Mucosa of descending colon (tissue), 3 donors: ENCODE results near the gene MUS81. TPM values are rescaled to one million over a fixed set of nuclear protein-coding genes. Genes with fewer than 3 reads are reported as not detected.

Experiments used
- ATAC-seq: fragments of 200-7000 bp; cut with Tn5 transposase; one replicate; pipeline ENCODE4 v1.9.1; 2020; ENCODE audit warnings: mild to moderate bottlenecking, moderate library complexity
- DNase-seq, 3 donors: peaks; one replicate each; pipeline ENCODE4 v3.0.0-alpha.2; 2020
- H3K36me3 ChIP-seq: fragments of 200-600 bp; one replicate; pipeline ENCODE4 v1.8.0; 2021; ENCODE audit warnings: low read depth, mild to moderate bottlenecking
- H3K4me1 ChIP-seq: fragments of 200-600 bp; one replicate; pipeline ENCODE4 v1.8.0; 2021; ENCODE audit warnings: low read depth, mild to moderate bottlenecking
- H3K4me3 ChIP-seq: fragments of 200-600 bp; one replicate; pipeline ENCODE4 v1.8.0; 2021; ENCODE audit warnings: mild to moderate bottlenecking
- H3K9me3 ChIP-seq: fragments of 200-600 bp; one replicate; pipeline ENCODE4 v1.8.0; 2021; ENCODE audit warnings: mild to moderate bottlenecking
- CTCF ChIP-seq: fragments of 200-600 bp; IDR thresholded peaks from one replicate; pipeline ENCODE4 v1.8.0; 2022; ENCODE audit warnings: antibody characterized with exemption, mild to moderate bottlenecking
- intact Hi-C, 2 donors: fragments of 100-400 bp; cut with DNase I in 1 of 2; cut with micrococcal nuclease in 1 of 2; formaldehyde crosslinking; loops; one replicate each; pipeline versions ENCODE4 v1.11.0 to v1.11.1; 2022; cut with DNase I, micrococcal nuclease
- total RNA-seq, 3 donors: library from RNA; stranded (reverse); fragmentation: NEBNext Ultra II Directional in 2 of 3; extraction: Animal tissue kit (Norgen Biotek cat#: 25700) in 2 of 3; gene quantifications; one replicate each; pipeline versions ENCODE4 v1.2.1 to v1.2.4, GENCODE V29; 2021 to 2023
- donor health status: DM: no; HTN: no; CAD: no; lungs with moderate emphysema.
- donor health status: DM: no; HTN: no; CAD: no.
- donor health status: DM: no; HTN: yes; CAD: no.

MUS81 gene
- total RNA-seq, 3 donors from 2014 or later, result 48.0 to 81.8 (median 58.7) TPM

GRCh38 chr11:65872586-65873317 is 12.5 kb downstream of the MUS81 start, which contains the start of gene EFEMP2:
Gene EFEMP2, minus strand, starts transcription at chr11:65872800. Its CDS starts 446 bp downstream, at chr11:65872354.
- Histone ChIP-seq H3K4me1 (peaks cover 10% of the 10 kb centered on the region), H3K36me3 (peaks cover 4% of the 10 kb centered on the region), H3K9me3 (no peaks in the 10 kb centered on the region), H3K4me3 (no peak within 1 kb of the TSS)
- ATAC-seq (peak; percentile 2), DNase-seq (peak in 2 of 3 donors; percentile 61 to 69)
- intact Hi-C loops, result no loop called here
- no peak for TF ChIP-seq CTCF

- intact Hi-C loops, result no loop called here
- Histone ChIP-seq H3K4me1 (peaks cover 10% of the 10 kb centered on the region), H3K36me3 (peaks cover 4% of the 10 kb centered on the region), H3K4me3 (no peak overlapping the region), H3K9me3 (no peaks in the 10 kb centered on the region)
- ATAC-seq, result peak; percentile 98
- TF ChIP-seq CTCF, result no peak
- DNase-seq, result peak; percentile 97 to 99 (median 98)
Observed at GRCh38 chr11:65873318-65874156, 13.3 kb downstream of the MUS81 start.

GRCh38 chr11:65879617-65880016 is 19.4 kb downstream of the MUS81 start, which contains the start of gene CTSW:
Gene CTSW, plus strand, starts transcription at chr11:65879837. Its CDS starts 18 bp downstream, at chr11:65879855.
- H3K36me3 ChIP-seq, result no peaks in the 10 kb centered on the region
- no peak for TF ChIP-seq CTCF
- H3K9me3 ChIP-seq, result no peaks in the 10 kb centered on the region
- peak in 1 of 3 donors; percentile 51 for DNase-seq
- peak; percentile 38 for ATAC-seq
- H3K4me3 ChIP-seq, result no peak within 1 kb of the TSS
- no peaks in the 10 kb centered on the region for H3K4me1 ChIP-seq
- intact Hi-C loops, result loop anchor here (10.0 kb wide), 1 partner anchor 105 kb away; no protein-coding TSS in a partner anchor

- H3K4me3 ChIP-seq, result no peak overlapping the region
- peaks cover 2% of the 10 kb centered on the region for H3K4me1 ChIP-seq
- DNase-seq, result no peak
Observed at GRCh38 chr11:65880027-65880426, 19.8 kb downstream of the MUS81 start.

More at GRCh38 chr11:65880027-65880426, 19.8 kb downstream of the MUS81 start:
- no peak for ATAC-seq
- intact Hi-C loops, result loop anchor here (10.0 kb wide), 1 partner anchor 105 kb away; no protein-coding TSS in a partner anchor
- Histone ChIP-seq H3K36me3 (no peaks in the 10 kb centered on the region), H3K9me3 (no peaks in the 10 kb centered on the region)
- no peak for TF ChIP-seq CTCF
